ENCODE measurements around the gene PCDHB7. TPM values are rescaled to one million over a fixed set of nuclear protein-coding genes. Genes with fewer than 3 reads are reported as not detected.
A peak's percentile ranks its signal among the peaks of the same experiment; 100 is the strongest.
"Not testable (repeated sequence)": the region's sequence is repeated elsewhere in the genome, so short reads cannot be mapped to it uniquely, and the experiment has no call there.

The PCDHB7 gene
- total RNA-seq, 1 donor from 2014 or later, result 0.87 TPM

- DNase-seq (ENCODE audit: missing footprints); intact Hi-C loops (cut with DNase I): not testable (repeated sequence)
- ATAC-seq, result peak; percentile 73
Measured at GRCh38 chr5:141177577-141178191, 5.2 kb downstream of the PCDHB7 start, which contains the start of gene PCDHB8. Gene PCDHB8, plus strand, starts transcription at chr5:141177790. Its CDS starts 245 bp downstream, at chr5:141178035.

- DNase-seq (ENCODE audit: missing footprints); intact Hi-C loops (cut with DNase I): not testable (repeated sequence)
Measured at GRCh38 chr5:141179371-141179770, 6.9 kb downstream of the PCDHB7 start.

GRCh38 chr5:141179876-141180275, 7.4 kb downstream of the PCDHB7 start:
- intact Hi-C loops (cut with DNase I); ATAC-seq: not testable (repeated sequence)

More at GRCh38 chr5:141179371-141179770, 6.9 kb downstream of the PCDHB7 start:
- not testable (repeated sequence) for ATAC-seq

GRCh38 chr5:141180313-141180712, 7.9 kb downstream of the PCDHB7 start:
- no peak for ATAC-seq
- DNase-seq (ENCODE audit: missing footprints), result no peak
- intact Hi-C loops (cut with DNase I), result no loop called here

More at GRCh38 chr5:141179876-141180275, 7.4 kb downstream of the PCDHB7 start:
- not testable (repeated sequence) for DNase-seq (ENCODE audit: missing footprints)

GRCh38 chr5:141182248-141182647, 9.8 kb downstream of the PCDHB7 start, which contains the start of gene PCDHB16:
Gene PCDHB16, plus strand, starts transcription at chr5:141182387. Its CDS starts 173 bp downstream, at chr5:141182560.
- ATAC-seq (no peak), DNase-seq (ENCODE audit: missing footprints) (no peak)
- intact Hi-C loops (cut with DNase I), result no loop called here

- ATAC-seq; DNase-seq (ENCODE audit: missing footprints); intact Hi-C loops (cut with DNase I): not testable (repeated sequence)
Measured at GRCh38 chr5:141184117-141184855, 11.8 kb downstream of the PCDHB7 start.

GRCh38 chr5:141186897-141187512, 14.6 kb downstream of the PCDHB7 start, which contains the start of gene PCDHB9:
Gene PCDHB9, plus strand, starts transcription at chr5:141187161. Its CDS starts 158 bp downstream, at chr5:141187319.
- intact Hi-C loops (cut with DNase I), result no loop called here
- DNase-seq (ENCODE audit: missing footprints) (no peak), ATAC-seq (no peak)

- DNase-seq (ENCODE audit: missing footprints); intact Hi-C loops (cut with DNase I); ATAC-seq: not testable (repeated sequence)
Measured at GRCh38 chr5:141188682-141189081, 16.2 kb downstream of the PCDHB7 start.

- intact Hi-C loops (cut with DNase I); DNase-seq (ENCODE audit: missing footprints); ATAC-seq: not testable (repeated sequence)
Measured at GRCh38 chr5:141189131-141189530, 16.7 kb downstream of the PCDHB7 start.

- intact Hi-C loops (cut with DNase I), result no loop called here
- ATAC-seq (no peak), DNase-seq (ENCODE audit: missing footprints) (no peak)
Measured at GRCh38 chr5:141192110-141192725, 19.8 kb downstream of the PCDHB7 start, which contains the start of gene PCDHB10. Gene PCDHB10, plus strand, starts transcription at chr5:141192353. Its CDS starts 200 bp downstream, at chr5:141192553.

- ATAC-seq; DNase-seq (ENCODE audit: missing footprints); intact Hi-C loops (cut with DNase I): not testable (repeated sequence)
Measured at GRCh38 chr5:141194332-141194731, 21.9 kb downstream of the PCDHB7 start.

GRCh38 chr5:141196363-141196762, 23.9 kb downstream of the PCDHB7 start:
- DNase-seq (ENCODE audit: missing footprints), result no peak
- intact Hi-C loops (cut with DNase I), result no loop called here
- no peak for ATAC-seq

GRCh38 chr5:141199359-141200235, 27.2 kb downstream of the PCDHB7 start, which contains the start of gene PCDHB11:
Gene PCDHB11, plus strand, starts transcription at chr5:141199627. Its CDS starts 148 bp downstream, at chr5:141199775.
- intact Hi-C loops (cut with DNase I), result no loop called here
- DNase-seq (ENCODE audit: missing footprints) (no peak), ATAC-seq (no peak)

GRCh38 chr5:141201126-141201525, 28.7 kb downstream of the PCDHB7 start:
- DNase-seq (ENCODE audit: missing footprints); intact Hi-C loops (cut with DNase I); ATAC-seq: not testable (repeated sequence)

GRCh38 chr5:141201646-141202045, 29.2 kb downstream of the PCDHB7 start:
- ATAC-seq; DNase-seq (ENCODE audit: missing footprints); intact Hi-C loops (cut with DNase I): not testable (repeated sequence)

GRCh38 chr5:141208478-141208877, 36.0 kb downstream of the PCDHB7 start, which contains the start of gene PCDHB12:
Gene PCDHB12, plus strand, starts transcription at chr5:141208719. Its CDS starts 189 bp downstream, at chr5:141208908.
- intact Hi-C loops (cut with DNase I), result no loop called here
- no peak for DNase-seq (ENCODE audit: missing footprints)
- ATAC-seq, result no peak

GRCh38 chr5:141210281-141210680, 37.8 kb downstream of the PCDHB7 start:
- intact Hi-C loops (cut with DNase I), result loop anchor here (10.0 kb wide), 1 partner anchor 115 kb away; the partner anchor contains the start of gene TAF7
- not testable (repeated sequence) for ATAC-seq; DNase-seq (ENCODE audit: missing footprints)
